Hepatocyte (in vitro differentiated cells): ENCODE measurements around the gene EML6.

Experiments used
- CTCF ChIP-seq: fragments of 200-600 bp; sonication (generic); IDR thresholded peaks from 2 replicates; pipeline ENCODE4 v1.5.1; 2016; ENCODE audit warnings: antibody characterized with exemption, mild to moderate bottlenecking; ENCODE audit not compliant: poor library complexity
- EZH2 ChIP-seq: fragments of 200-600 bp; sonication (generic); IDR thresholded peaks from 2 replicates; pipeline ENCODE4 v1.6.1; 2016; ENCODE audit warnings: antibody characterized with exemption, mild to moderate bottlenecking, borderline replicate concordance

- TF ChIP-seq EZH2 (no peak), CTCF (no peak)
These were observed 19.2 kb upstream of the EML6 start for GRCh38 chr2:54704238-54704637.
